ENCODE measurements around the gene LYSMD2.

- TF ChIP-seq, protein P1, sequence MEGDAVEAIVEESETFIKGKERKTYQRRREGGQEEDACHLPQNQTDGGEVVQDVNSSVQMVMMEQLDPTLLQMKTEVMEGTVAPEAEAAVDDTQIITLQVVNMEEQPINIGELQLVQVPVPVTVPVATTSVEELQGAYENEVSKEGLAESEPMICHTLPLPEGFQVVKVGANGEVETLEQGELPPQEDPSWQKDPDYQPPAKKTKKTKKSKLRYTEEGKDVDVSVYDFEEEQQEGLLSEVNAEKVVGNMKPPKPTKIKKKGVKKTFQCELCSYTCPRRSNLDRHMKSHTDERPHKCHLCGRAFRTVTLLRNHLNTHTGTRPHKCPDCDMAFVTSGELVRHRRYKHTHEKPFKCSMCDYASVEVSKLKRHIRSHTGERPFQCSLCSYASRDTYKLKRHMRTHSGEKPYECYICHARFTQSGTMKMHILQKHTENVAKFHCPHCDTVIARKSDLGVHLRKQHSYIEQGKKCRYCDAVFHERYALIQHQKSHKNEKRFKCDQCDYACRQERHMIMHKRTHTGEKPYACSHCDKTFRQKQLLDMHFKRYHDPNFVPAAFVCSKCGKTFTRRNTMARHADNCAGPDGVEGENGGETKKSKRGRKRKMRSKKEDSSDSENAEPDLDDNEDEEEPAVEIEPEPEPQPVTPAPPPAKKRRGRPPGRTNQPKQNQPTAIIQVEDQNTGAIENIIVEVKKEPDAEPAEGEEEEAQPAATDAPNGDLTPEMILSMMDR (IDR thresholded peaks at IDR 0.05; ENCODE audit: borderline replicate concordance, extremely low read depth, low read length, poor library complexity, severe bottlenecking): no peak
- TF ChIP-seq EZH2 (IDR thresholded peaks at IDR 0.05; ENCODE audit: borderline replicate concordance, low read depth, low read length, severe bottlenecking): no peak
Observed at GRCh38 chr15:51721199-51721960, 16.1 kb downstream of the LYSMD2 start.
